A549 (cell line): ENCODE measurements around the gene LMO1.

Experiments used
- CBX2 ChIP-seq: fragments of 200-600 bp; sonication (generic); IDR thresholded peaks from 2 replicates; pipeline ENCODE4 v1.6.1; 2016; ENCODE audit warnings: low read depth, mild to moderate bottlenecking, borderline replicate concordance
- CEBPB ChIP-seq, 2 experiments: fragments of >200 bp in 1 of 2; sonication (Bioruptor Twin) in 1 of 2; formaldehyde crosslinking in 1 of 2; IDR thresholded peaks; 2 replicates each; pipeline ENCODE4 v1.6.1; 2012 to 2016
- EHMT2 ChIP-seq: fragments of 200-600 bp; sonication (generic); IDR thresholded peaks from 2 replicates; pipeline ENCODE4 v1.6.1; 2016; ENCODE audit warnings: antibody characterized with exemption, low read depth, mild to moderate bottlenecking, moderate library complexity
- HDAC2 ChIP-seq: fragments of 200-600 bp; sonication (generic); IDR thresholded peaks from 2 replicates; pipeline ENCODE4 v1.6.1; 2016
- JUNB ChIP-seq: fragments of >200 bp; sonication (Bioruptor Twin); formaldehyde crosslinking; IDR thresholded peaks from 2 replicates; pipeline ENCODE4 v1.6.1; 2016
- MYC ChIP-seq: IDR thresholded peaks from 2 replicates; pipeline ENCODE4 v1.6.1; 2012; ENCODE audit warnings: mild to moderate bottlenecking, inconsistent platforms, low read length, improper control_type of control experiment, borderline replicate concordance
- POLR2A ChIP-seq: IDR thresholded peaks from 2 replicates; pipeline ENCODE4 v1.6.1; 2012; ENCODE audit warnings: mild to moderate bottlenecking, low read length
- TF ChIP-seq, protein P1 (sequence below): fragments of >200 bp; sonication (Bioruptor Twin); formaldehyde crosslinking; IDR thresholded peaks from 3 replicates; pipeline ENCODE4 v1.5.1; 2016

DNA sequence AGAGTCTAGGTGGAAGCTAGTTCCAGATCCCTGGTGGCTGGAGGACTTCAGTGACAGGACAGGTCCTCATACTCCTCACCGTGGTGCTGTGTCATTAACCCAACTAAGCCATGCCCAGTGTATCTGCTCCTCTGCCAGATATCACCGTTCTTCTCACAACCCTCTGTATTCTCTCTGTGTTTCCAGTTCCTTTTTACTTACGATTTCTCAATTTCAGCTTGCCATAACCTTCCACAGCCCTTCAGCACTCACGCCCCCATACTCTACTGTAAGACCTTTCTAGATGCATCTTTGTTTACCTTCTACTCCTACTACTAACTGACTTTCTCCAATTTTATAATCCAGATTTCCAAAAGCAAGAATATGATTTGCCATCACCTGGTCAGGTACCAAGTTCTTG is 68.7 kb downstream of the LMO1 start:
- no peak for TF ChIP-seq JUNB
- no peak for TF ChIP-seq HDAC2
- TF ChIP-seq, protein P1, sequence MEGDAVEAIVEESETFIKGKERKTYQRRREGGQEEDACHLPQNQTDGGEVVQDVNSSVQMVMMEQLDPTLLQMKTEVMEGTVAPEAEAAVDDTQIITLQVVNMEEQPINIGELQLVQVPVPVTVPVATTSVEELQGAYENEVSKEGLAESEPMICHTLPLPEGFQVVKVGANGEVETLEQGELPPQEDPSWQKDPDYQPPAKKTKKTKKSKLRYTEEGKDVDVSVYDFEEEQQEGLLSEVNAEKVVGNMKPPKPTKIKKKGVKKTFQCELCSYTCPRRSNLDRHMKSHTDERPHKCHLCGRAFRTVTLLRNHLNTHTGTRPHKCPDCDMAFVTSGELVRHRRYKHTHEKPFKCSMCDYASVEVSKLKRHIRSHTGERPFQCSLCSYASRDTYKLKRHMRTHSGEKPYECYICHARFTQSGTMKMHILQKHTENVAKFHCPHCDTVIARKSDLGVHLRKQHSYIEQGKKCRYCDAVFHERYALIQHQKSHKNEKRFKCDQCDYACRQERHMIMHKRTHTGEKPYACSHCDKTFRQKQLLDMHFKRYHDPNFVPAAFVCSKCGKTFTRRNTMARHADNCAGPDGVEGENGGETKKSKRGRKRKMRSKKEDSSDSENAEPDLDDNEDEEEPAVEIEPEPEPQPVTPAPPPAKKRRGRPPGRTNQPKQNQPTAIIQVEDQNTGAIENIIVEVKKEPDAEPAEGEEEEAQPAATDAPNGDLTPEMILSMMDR: no peak
- no peak for TF ChIP-seq CEBPB (IDR thresholded peaks at IDR 0.05)
- TF ChIP-seq MYC: no peak
- TF ChIP-seq POLR2A: no peak
- TF ChIP-seq CBX2: no peak
- TF ChIP-seq EHMT2: no peak
